GM18505 (cell line): Measurements from ENCODE around the gene ADCYAP1R1.

Experiments
- ATAC-seq: cut with Tn5 transposase; IDR thresholded peaks from one replicate; pipeline ENCODE4 v1.9.1; 2021; ENCODE audit not compliant: unreplicated experiment
- POLR2A ChIP-seq: IDR thresholded peaks from 4 replicates; pipeline ENCODE4 v1.6.1; 2011; ENCODE audit warnings: borderline replicate concordance; ENCODE audit not compliant: insufficient read depth, insufficient read length; ENCODE audit errors: extremely low read depth

ADCYAP1R1 gene

DNA sequence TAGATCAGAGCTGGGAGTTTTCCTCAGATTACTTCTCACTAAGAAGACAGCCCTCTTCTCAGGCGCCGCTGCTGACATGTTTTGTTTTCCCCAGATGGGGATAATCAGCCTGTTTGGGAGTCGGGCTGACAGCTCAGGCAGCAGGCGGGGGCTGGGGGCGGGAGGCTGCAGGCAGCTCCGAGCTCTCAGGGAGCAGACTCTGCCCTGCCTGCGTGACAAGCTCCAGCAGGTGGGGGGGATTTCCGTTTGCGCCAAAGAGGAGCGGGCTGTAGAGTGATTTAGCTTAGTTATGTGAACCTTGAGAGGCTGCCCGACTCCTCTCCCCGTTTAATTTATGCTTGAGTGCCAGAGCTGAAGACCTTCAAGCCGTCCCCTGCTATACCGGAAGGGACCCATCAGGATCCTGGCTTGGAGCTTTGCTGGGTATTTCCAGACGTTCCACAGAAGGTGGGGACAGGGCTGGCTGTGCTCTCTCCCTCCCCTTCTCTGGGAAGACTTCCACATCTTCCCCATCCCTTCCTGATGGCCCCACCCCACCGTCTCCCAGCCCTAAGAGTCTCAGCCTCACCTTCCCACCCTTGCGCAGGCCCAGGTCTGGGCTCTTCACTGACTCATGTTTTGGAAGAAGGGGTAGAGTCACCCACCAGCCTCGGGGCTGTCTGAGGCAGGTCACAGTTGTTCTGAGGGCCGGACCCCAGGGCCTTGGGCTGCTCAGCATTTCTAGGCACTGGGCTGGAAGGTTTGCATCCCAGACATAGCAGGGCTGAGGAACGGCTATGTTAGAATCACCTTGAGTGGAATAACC is 24.7 kb upstream of the ADCYAP1R1 start:
- no peak for ATAC-seq
- TF ChIP-seq POLR2A: no peak

GRCh38 chr7:31028006-31028405 is 24.1 kb upstream of the ADCYAP1R1 start:
- TF ChIP-seq POLR2A: no peak
- ATAC-seq: no peak

GRCh38 chr7:31028417-31028992 is 23.6 kb upstream of the ADCYAP1R1 start:
- TF ChIP-seq POLR2A: no peak
- no peak for ATAC-seq

GRCh38 chr7:31029251-31030042 is 22.7 kb upstream of the ADCYAP1R1 start:
- no peak for TF ChIP-seq POLR2A
- ATAC-seq: no peak

DNA sequence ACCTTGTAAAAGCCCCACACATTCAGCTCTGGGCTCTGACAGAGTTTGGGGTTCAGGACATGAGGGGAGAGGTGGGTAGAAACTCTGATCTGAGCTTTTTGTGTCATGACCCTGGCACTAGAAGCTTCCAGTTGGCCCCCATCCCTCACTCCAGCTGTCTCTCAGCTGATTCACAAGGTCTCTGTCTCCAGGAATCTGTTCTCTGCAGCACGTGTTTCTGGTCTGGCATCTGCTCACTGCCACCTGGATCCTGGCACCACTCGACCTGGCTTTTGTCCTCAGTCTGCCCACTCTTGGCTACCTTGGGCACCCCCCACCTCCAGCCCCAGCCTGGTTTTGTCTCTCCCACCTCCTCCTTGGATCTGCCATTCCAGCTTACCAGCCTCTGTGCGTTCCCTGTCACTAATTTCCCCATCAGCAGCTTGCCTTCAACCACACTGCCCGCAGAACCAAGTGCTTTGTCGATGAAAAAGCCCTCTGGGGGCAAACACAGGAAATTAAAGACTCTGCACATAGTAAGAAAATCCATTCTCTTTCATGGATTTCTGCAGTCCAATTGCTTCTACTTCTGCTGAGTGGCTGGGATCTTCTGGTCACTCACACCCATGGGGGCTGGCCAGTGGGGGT is 18.3 kb upstream of the ADCYAP1R1 start:
- no peak for TF ChIP-seq POLR2A
- no peak for ATAC-seq

- ATAC-seq: no peak
- no peak for TF ChIP-seq POLR2A
Measured at GRCh38 chr7:31036924-31037323, 15.2 kb upstream of the ADCYAP1R1 start.

GRCh38 chr7:31043051-31043471 is 9.0 kb upstream of the ADCYAP1R1 start:
- no peak for ATAC-seq
- no peak for TF ChIP-seq POLR2A

- ATAC-seq: no peak
- no peak for TF ChIP-seq POLR2A
Measured at GRCh38 chr7:31044529-31044928, 7.6 kb upstream of the ADCYAP1R1 start.

DNA sequence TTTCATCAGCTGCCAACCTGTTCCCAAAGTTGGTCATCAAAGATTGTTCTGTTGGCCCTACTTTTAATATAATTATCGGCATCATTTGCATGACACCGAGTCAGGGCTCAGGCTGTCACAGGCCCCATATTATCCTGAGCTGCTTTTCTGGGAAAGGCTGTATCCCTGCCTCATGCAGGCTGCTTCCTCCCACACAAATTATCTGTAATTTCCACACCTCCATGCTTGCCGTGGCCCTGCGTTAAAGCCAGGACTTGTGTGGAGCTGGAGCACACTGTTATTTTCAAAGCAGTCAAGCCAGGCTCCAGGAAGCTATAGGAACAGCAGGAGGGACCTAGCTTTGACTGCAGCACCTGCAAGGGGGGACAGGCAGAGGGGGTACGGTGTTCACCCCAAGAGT is 5.4 kb upstream of the ADCYAP1R1 start:
- ATAC-seq: no peak
- TF ChIP-seq POLR2A: no peak

- no peak for TF ChIP-seq POLR2A
- no peak for ATAC-seq
Measured at GRCh38 chr7:31047313-31048146, 4.6 kb upstream of the ADCYAP1R1 start.

DNA sequence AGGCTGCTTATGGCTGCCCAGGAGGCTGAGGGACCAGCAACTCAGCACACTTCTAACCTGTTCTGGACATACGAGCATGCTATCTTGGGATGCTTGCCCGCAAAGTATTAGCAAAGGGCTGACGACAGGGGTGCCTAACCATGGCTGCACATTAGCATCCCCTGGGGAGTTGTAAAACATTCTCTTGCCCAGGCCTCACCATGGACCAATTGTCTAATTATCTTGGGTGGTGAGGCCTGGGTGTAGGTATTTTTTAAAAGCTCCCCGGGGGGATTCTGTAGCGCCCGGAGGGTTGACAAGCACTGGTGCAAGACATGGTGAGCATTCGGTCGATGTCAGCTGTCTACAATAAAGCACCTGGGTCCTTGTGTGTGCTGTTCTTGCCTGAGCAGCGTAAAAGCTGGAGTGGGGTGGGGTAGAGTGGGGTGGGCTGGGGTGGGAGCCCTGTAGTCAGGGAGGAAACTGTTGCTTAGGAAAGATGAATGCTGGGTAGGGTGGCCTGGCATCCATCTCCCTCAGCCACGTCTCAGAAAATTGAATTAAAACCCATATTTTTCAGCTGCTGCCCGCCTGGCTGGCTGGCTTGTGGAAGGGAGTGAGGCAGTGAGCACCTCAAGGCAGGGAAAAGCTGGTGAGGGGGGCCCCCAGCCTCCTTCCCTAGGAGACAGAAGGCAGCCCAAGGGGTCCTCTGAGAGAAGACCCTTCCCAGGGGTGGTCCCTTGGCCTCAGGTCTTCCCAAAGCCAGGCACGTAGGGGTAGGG is 2.9 kb upstream of the ADCYAP1R1 start:
- TF ChIP-seq POLR2A: no peak
- ATAC-seq: no peak

- TF ChIP-seq POLR2A: no peak
- ATAC-seq: no peak
Measured at GRCh38 chr7:31052487-31052840, 356 bp downstream of the ADCYAP1R1 start.

DNA sequence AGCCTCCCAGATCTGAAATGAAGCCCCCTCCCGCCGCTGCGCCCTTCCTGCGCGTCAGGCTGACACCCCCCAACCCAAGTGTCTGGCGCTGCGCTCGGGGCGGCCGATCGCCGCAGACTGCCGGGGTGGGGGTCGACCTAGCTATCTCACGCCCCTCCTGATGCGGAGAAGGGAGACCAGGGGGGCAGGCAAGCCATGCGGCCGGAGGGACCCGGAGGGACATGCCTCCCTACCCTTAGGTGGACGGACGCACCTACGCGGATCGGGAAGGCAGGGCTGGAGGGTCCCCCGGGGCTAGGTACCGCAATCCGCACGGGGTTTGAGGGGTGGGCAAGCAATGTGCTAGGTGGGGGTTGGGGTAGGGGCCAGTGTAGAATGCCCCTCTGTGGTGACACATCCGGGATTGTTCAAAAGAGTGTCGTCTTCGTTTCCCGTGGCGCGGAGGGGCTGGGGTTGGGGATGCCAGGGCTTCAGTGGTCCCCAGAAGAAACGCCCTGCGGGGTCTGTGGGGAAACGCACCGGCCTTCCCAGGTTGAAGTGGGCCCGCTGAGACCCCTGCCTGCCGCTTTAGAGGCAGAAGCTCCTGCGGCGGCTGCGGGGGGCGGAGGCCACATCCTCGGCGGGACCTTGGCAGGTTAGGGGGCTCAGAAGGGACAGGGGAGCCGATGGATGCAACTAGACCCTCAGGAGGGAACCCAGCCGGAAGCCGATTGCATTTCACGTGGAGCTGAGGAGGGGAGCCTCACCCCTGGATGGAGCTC is 913 bp downstream of the ADCYAP1R1 start:
- no peak for TF ChIP-seq POLR2A
- no peak for ATAC-seq
